Osteoblast (primary cell): ENCODE results near the gene SP110. TPM values are rescaled to one million over a fixed set of nuclear protein-coding genes. Genes with fewer than 3 reads are reported as not detected.

Experiments
- DNase-seq: peaks from one replicate; pipeline ENCODE4 v3.0.0; 2011; ENCODE audit warnings: low spot score, mixed read lengths; ENCODE audit not compliant: insufficient read length; ENCODE audit errors: missing footprints
- H2AFZ ChIP-seq: 2 replicates; pipeline ENCODE4 v1.6.0; 2011; ENCODE audit warnings: mild to moderate bottlenecking, low read length
- H3K27ac ChIP-seq: 2 replicates; pipeline ENCODE4 v1.5.1; 2011; ENCODE audit warnings: mild to moderate bottlenecking, low read depth, low read length, moderate library complexity
- H3K27me3 ChIP-seq: 2 replicates; pipeline ENCODE4 v1.6.0; 2012; ENCODE audit warnings: mild to moderate bottlenecking, control low read depth, inconsistent platforms, low read length, moderate library complexity; ENCODE audit not compliant: insufficient read depth
- H3K36me3 ChIP-seq: 2 replicates; pipeline ENCODE4 v1.5.1; 2011; ENCODE audit warnings: mild to moderate bottlenecking, low read length, control low read depth, moderate library complexity; ENCODE audit not compliant: insufficient read depth
- H3K4me1 ChIP-seq: 2 replicates; pipeline ENCODE4 v1.5.1; 2011; ENCODE audit warnings: mild to moderate bottlenecking, low read length, control low read depth, moderate library complexity; ENCODE audit not compliant: insufficient read depth
- H3K4me2 ChIP-seq: 2 replicates; pipeline ENCODE4 v1.6.0; 2011; ENCODE audit warnings: mild to moderate bottlenecking, low read length; ENCODE audit not compliant: insufficient read depth
- H3K4me3 ChIP-seq: fragments of 200-600 bp; sonication (generic); 3 replicates; pipeline ENCODE4 v1.5.1; 2012; ENCODE audit warnings: mild to moderate bottlenecking, low read length, inconsistent platforms; ENCODE audit not compliant: insufficient read depth
- H3K79me2 ChIP-seq: 2 replicates; pipeline ENCODE4 v1.6.0; 2012; ENCODE audit warnings: mild to moderate bottlenecking, low read length, control low read depth, inconsistent platforms; ENCODE audit not compliant: insufficient read depth
- H3K9me3 ChIP-seq: 2 replicates; pipeline ENCODE4 v1.5.1; 2011; ENCODE audit warnings: low read depth, low read length, control low read depth
- H4K20me1 ChIP-seq: 2 replicates; pipeline ENCODE4 v1.6.0; 2012; ENCODE audit warnings: mild to moderate bottlenecking, low read length, control low read depth; ENCODE audit not compliant: insufficient read depth
- CTCF ChIP-seq: IDR thresholded peaks from 2 replicates; pipeline ENCODE4 v1.5.1; 2011; ENCODE audit warnings: mild to moderate bottlenecking, low read depth, low read length, moderate library complexity; ENCODE audit errors: extremely low read depth
- total RNA-seq: library from RNA; depleted of rRNA; stranded (reverse); fragments of >200 nt; gene quantifications from 2 replicates; pipeline ENCODE4 v1.2.3, GENCODE V29; 2012

SP110 gene
- total RNA-seq, 1 donor: 15.9 TPM

- Histone ChIP-seq H3K4me3 (no peak overlapping the region), H3K27ac (no peak overlapping the region)
- no peak for DNase-seq
These were observed 90.4 kb downstream of the SP110 start for GRCh38 chr2:230129343-230129742.

GRCh38 chr2:230128623-230129342 lies 91.0 kb downstream of the SP110 start:
- TF ChIP-seq CTCF: no peak
- peaks cover 3% of the 10 kb centered on the region for H3K4me1 ChIP-seq
- H3K9me3 ChIP-seq: peaks cover 2% of the 10 kb centered on the region
- H3K27me3 ChIP-seq: no peaks in the 10 kb centered on the region
- H3K27ac ChIP-seq: no peak overlapping the region
- H3K4me2 ChIP-seq: peak overlapping the region; percentile 43
- H3K79me2 ChIP-seq: no peaks in the 10 kb centered on the region
- H4K20me1 ChIP-seq: no peaks in the 10 kb centered on the region
- no peak overlapping the region for H3K4me3 ChIP-seq
- no peak for DNase-seq
- peak overlapping the region; percentile 32 for H2AFZ ChIP-seq
- H3K36me3 ChIP-seq: no peaks in the 10 kb centered on the region

More at GRCh38 chr2:230129343-230129742, 90.4 kb downstream of the SP110 start:
- Histone ChIP-seq H3K4me2 (peak overlapping the region; percentile 43), H3K36me3 (no peaks in the 10 kb centered on the region), H2AFZ (no peak overlapping the region), H3K9me3 (peaks cover 2% of the 10 kb centered on the region), H3K79me2 (no peaks in the 10 kb centered on the region), H3K4me1 (peaks cover 6% of the 10 kb centered on the region), H3K27me3 (no peaks in the 10 kb centered on the region), H4K20me1 (no peaks in the 10 kb centered on the region)
- no peak for TF ChIP-seq CTCF

- H3K36me3 ChIP-seq: no peaks in the 10 kb centered on the region
- H4K20me1 ChIP-seq: no peaks in the 10 kb centered on the region
- no peak for TF ChIP-seq CTCF
- H3K27me3 ChIP-seq: no peaks in the 10 kb centered on the region
- no peak overlapping the region for H3K4me2 ChIP-seq
- no peak overlapping the region for H3K27ac ChIP-seq
- peaks cover 3% of the 10 kb centered on the region for H3K4me1 ChIP-seq
- no peak overlapping the region for H2AFZ ChIP-seq
- DNase-seq: no peak
- no peaks in the 10 kb centered on the region for H3K9me3 ChIP-seq
- no peaks in the 10 kb centered on the region for H3K79me2 ChIP-seq
- no peak overlapping the region for H3K4me3 ChIP-seq
These were observed 92.6 kb downstream of the SP110 start for GRCh38 chr2:230127195-230127594.

- H4K20me1 ChIP-seq: no peaks in the 10 kb centered on the region
- no peak overlapping the region for H3K4me2 ChIP-seq
- no peaks in the 10 kb centered on the region for H3K36me3 ChIP-seq
- no peak overlapping the region for H3K4me3 ChIP-seq
- H2AFZ ChIP-seq: no peak overlapping the region
- no peaks in the 10 kb centered on the region for H3K79me2 ChIP-seq
- H3K27ac ChIP-seq: no peak overlapping the region
- no peaks in the 10 kb centered on the region for H3K4me1 ChIP-seq
- H3K27me3 ChIP-seq: no peaks in the 10 kb centered on the region
- no peak for TF ChIP-seq CTCF
- no peak for DNase-seq
- H3K9me3 ChIP-seq: no peaks in the 10 kb centered on the region
These were observed 94.9 kb downstream of the SP110 start for GRCh38 chr2:230124757-230125431.
